ENCODE measurements around the gene LAMA2.
A peak's percentile ranks its signal among the peaks of the same experiment; 100 is the strongest.

Gene LAMA2

GRCh38 chr6:129324345-129324744 lies 441.4 kb downstream of the LAMA2 start:
- no peak for DNase-seq

DNA sequence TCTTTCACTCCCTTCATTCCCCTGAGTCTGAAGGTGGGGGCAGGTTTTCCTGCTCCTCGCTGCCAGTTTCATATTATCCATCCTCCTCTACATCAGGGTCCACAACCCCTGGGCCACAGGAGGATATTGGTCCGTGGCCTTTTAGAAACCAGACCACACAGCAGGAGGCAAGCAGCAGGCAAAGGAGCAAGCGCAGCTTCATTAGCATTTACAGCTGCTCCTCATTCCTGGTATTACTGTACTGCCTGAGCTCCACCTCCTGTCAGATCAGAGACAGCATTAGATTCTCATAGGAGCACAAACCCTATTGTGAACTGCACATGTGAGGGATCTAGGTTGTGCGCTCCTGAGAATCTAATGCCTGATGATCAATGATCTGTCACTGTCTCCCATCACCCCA lies 446.7 kb downstream of the LAMA2 start:
- DNase-seq: peak; percentile 25

DNA sequence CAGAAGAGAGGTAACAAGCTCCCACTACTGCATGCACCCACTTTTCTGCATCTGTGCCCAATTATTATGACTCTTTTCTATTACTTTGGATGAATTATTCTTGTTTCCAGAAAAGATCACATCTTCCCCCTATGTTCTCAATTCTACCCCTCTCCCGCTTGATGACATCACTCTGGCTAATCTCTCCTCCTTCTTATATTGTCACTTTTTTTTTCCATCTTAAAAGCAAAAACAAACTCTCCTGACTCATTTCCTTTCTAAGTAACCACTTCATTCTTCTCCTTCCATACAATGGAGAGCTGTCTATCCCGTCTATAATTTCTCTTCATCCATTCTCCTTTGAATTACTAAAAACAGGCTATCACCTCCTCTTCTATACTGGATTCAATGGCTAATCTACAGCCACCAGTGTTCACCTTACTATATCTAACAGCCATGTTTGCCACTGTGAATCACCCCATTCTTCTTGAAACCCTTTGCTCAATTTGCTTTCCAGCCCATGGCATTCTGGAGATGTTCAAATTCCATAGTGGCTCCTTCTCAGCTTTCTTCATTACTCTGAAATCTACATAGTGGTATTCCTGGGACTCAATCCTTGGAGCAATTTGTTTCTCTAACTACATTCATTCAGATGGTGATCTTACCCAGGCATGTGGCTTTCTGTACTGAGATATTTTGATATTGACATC lies 448.7 kb downstream of the LAMA2 start:
- no peak for DNase-seq

- DNase-seq: no peak
Observed at GRCh38 chr6:129335792-129336191, 452.9 kb downstream of the LAMA2 start.

DNA sequence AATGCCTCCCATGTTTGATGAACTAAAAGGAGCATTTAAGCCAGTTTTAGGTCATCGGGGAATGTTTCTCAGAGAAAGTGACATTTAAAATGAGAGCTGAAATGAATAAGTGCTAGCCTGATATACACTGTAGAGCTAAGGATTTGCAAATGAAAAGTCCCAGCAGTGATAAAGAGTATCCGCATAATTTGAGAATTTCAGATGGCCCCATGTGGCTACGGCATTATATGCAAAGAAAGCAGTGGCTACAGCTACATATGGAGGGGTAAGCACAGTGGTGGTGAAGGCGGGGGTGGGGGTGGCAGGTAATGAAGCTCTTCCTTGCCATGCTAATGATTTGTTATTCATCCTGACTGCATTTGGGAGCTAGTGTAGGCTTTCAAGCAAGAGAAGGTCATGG lies 455.7 kb downstream of the LAMA2 start:
- DNase-seq: no peak

DNA sequence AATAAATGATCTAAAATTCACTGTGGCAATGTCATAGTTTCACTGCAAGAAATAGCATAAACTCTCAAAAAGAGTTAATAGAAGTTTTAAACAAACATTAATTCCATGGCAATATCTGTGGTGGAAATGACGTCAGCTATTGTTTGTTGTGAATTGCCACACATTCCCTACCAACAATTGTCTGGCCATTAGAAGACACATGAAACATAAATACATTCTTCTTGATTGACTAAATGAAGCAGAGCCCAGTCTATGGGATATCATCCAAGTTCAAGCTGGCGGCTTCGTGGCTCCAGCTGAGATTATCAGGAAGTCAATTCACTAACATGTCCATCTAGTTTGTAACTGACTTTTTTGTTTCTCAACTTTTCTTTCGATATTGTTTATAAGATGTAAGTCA lies 458.0 kb downstream of the LAMA2 start:
- DNase-seq: no peak

DNA sequence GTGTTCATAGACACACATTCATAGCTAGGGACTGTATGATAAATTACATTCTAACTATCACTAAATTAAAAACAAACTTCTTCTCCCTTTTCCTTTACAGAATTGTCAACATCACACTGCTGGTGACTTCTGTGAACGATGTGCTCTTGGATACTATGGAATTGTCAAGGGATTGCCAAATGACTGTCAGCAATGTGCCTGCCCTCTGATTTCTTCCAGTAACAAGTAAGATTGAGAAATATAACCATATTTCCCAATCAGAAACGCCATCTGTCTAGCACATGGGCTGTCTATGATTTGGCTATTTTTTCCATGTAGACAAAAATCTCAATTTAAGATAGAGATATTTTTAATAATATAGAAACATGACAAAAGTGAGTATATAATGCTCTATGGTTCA lies 459.3 kb downstream of the LAMA2 start:
- DNase-seq: no peak

DNA sequence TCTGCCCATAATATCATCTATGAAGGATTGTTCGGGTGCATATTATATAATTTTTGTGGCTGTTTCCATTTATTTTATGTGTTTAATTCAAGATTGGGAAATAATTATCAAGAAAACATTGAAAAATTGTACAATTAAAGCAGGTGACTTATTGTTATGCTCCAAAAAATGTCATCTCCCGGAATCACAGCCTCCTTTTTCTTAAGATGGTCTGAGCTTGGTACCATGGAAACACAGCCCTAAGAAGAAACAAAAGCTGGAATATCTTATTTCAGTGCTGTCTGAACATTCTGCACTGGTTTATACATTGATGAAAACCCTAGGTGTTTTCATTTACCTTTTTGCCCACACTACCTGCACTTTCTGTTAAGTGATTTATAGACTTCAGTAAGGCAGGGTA lies 459.9 kb downstream of the LAMA2 start:
- no peak for DNase-seq

- DNase-seq: no peak
Observed at GRCh38 chr6:129344379-129344778, 461.4 kb downstream of the LAMA2 start.

GRCh38 chr6:129345890-129346289 lies 463.0 kb downstream of the LAMA2 start:
- no peak for DNase-seq

DNA sequence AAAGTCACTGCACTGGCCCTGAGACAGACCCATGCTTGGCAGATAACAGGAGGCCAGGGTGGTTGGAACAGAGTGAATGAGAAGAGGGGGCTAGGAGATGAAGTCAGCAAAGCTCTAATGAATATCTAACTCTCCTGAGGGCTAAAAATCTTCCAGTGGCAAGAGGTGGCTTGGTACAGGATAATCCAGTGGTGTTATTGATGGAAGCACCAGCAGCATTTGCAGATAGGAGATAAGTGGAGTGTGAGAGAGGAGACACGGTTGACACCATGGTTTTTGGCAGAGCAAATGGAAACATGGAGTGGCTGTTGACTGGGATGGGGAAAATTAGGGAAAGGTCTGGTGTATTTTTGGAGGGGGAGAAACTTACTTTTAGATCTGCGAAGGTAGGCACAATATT lies 464.0 kb downstream of the LAMA2 start:
- no peak for DNase-seq

DNA sequence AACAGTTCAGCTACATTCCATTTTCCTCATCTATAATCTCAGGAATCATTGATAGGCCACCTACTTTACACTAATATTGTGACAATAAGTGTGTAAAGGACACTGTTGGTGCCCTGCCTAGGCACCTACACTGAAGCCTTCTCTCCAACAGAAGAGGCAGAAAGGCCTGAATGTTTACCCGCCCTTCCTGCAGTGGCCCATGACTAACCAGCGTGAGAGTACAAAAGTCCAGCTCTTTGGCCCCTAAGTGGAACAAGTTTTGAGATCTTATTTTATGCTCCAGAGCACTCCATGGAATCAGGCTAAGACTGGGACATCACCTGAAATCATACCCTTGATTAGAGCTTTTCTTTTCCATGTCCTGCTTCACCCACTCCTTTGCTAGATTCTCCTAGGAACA lies 467.3 kb downstream of the LAMA2 start:
- DNase-seq: no peak

DNA sequence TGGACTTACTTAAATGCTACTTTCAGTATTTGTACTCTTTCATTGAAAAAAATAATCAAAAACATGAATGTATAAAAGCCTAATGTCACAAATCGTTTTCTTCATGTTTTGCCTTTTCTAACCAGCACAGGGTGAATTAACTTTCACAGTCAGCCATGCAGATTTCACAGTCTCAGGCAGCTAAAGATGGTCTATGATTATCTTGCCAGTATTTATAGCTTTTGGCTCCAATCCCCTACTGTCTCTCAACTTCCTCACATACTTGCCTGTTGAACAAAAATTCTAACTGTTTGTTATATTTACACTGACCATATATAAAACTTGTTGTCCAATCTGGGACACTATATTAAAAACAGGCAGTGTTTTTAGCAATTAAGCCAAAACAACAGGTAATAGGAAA lies 468.9 kb downstream of the LAMA2 start:
- DNase-seq: no peak

DNA sequence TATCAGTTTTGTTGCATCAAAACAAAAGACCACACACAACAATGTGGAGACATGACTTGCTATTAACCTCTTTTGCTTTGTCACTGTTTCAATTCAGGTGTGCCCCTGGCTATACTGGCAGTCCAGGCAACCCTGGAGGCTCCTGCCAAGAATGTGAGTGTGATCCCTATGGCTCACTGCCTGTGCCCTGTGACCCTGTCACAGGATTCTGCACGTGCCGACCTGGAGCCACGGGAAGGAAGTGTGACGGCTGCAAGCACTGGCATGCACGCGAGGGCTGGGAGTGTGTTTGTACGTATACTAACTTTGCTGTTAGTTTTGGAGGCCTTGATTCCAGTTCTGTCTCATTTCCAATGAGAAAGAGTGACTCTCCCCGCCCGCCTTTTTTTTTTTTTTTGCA lies 470.1 kb downstream of the LAMA2 start:
- DNase-seq: no peak

GRCh38 chr6:129356129-129356528 lies 473.2 kb downstream of the LAMA2 start:
- DNase-seq: no peak

DNA sequence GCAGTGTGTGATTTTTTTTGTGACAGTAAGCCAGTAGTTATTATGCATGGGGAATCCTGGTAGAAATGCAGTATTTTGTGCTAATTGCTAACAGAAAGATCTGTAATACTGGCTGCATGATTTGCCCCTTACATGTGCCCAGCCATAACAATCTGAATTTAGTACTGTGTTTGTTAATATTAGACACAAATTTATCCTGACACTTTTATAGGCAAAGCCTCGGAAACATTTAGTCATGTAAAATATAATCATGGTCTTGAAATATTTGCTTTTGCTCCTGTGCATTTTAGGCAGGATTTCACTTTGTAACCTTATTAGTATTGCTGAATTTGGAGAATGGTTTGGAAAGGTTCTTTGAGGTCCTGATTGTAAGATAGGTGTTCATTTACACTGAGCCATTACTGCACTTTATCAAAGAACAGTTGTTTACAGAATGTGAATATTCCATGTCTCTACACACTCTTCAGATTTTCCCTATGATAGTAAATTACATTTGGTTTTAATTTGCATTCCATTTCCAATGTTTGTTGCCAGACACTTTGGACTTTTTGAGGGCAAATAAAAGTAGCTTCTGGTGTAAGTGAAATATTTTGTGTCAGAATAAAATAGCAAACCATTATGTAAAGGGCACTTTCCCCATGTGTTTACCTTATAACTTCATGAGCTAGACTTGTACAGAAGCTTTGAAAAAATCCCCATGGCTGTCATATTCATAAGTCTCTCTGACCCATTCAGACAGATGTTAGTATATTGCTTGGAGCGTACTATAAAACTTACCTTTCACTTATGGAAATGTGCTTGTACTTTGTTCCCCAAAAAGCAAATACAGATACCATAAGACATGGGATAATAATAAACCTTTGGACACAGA lies 477.1 kb downstream of the LAMA2 start:
- DNase-seq: no peak

DNA sequence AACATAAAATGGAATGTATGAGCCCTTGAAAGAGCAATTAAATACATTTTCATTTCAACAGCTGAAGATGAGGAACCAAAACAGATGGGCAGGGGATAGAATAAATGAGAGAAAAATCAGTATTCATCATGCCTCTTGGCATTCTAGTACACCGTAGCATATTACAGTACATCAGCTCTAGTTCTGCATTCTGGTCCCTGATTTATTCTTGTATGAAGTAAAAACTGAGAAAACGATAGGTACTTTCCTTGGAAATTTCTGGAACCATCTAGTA lies 477.7 kb downstream of the LAMA2 start:
- no peak for DNase-seq

GRCh38 chr6:129364037-129364436 lies 481.1 kb downstream of the LAMA2 start:
- DNase-seq: no peak

DNA sequence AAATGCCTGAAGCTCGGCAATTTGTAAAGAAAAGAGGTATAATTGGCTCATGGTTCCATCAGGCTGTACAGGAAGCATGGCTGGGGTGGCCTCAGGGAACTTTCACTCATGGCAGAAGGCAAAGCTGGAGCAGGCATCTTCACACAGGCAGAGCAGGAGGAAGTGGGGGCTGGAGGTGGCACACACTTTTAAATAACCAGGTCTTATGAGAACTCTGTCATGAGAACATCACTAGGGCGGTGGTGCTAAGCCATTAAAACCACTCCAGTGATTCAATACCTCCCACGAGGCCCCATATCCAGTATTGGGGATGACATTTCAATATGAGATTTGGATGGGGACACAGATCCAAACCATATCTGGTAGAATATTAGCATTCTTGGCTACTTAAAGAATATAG lies 481.8 kb downstream of the LAMA2 start:
- no peak for DNase-seq

DNA sequence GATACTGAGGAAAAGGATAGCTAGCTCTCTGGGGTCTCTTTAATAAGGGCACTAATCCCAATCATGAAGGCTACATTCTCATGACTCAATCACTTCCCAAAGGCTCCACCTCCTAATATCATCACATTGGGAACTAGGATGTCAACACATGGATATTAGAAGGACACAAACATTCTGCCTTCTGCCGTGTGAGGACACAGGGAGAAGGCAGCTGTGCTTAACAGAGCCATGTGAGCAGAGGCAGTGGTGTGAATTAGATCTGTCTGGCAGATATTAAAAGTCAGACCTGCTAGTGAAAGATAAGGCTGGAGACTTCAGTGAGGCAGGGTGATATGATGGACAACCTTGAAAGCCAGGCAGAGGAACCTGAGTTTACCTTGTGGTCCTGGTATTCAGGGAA lies 485.1 kb downstream of the LAMA2 start:
- DNase-seq: no peak

GRCh38 chr6:129368970-129369369 lies 486.0 kb downstream of the LAMA2 start:
- DNase-seq: no peak

- DNase-seq: no peak
Observed at GRCh38 chr6:129369737-129370136, 486.8 kb downstream of the LAMA2 start.

- DNase-seq: peak; percentile 83
Observed at GRCh38 chr6:129370268-129370916, 487.5 kb downstream of the LAMA2 start.

GRCh38 chr6:129381885-129382284 lies 498.9 kb downstream of the LAMA2 start:
- peak; percentile 13 for DNase-seq

All from eye (tissue), 1 donor.